ENCODE data around the gene SH3TC2. TPM values are rescaled to one million over a fixed set of nuclear protein-coding genes. Genes with fewer than 3 reads are reported as not detected.

The SH3TC2 gene
- total and polyA plus RNA-seq, 4 donors = 0.28 to 3.3 (median 0.64) TPM

GRCh38 chr5:149071216-149071615 lies 8.4 kb upstream of the SH3TC2 start:
- Histone ChIP-seq H3K4me1 (ENCODE audit: control insufficient read depth in 5 of 5, insufficient read depth in 5 of 5, low read length in 5 of 5) (peaks cover 0 to 5% (median 0%) of the 10 kb centered on the region in 5 donors), H3K9ac (ENCODE audit: insufficient read depth in 1 of 2, low read length in 2 of 2) (no peak overlapping the region), H3K9me3 (ENCODE audit: control insufficient read depth in 4 of 4, insufficient read depth in 3 of 4, low read length in 3 of 4) (no peaks in the 10 kb centered on the region), H3K27me3 (ENCODE audit: control insufficient read depth in 3 of 3, insufficient read depth in 3 of 3, low read length in 2 of 3) (no peaks in the 10 kb centered on the region), H3K27ac (ENCODE audit: low read depth in 1 of 2, low read length in 1 of 2) (no peak overlapping the region), H3K36me3 (ENCODE audit: control insufficient read depth in 4 of 4, insufficient read depth in 4 of 4, low read length in 4 of 4) (no peaks in the 10 kb centered on the region), H3K4me3 (no peak overlapping the region)
- TF ChIP-seq CTCF (IDR thresholded peaks at IDR 0.05; ENCODE audit: control extremely low read depth, extremely low read depth) = no peak
- 83 to 97% methylated on average over 1 of the region's 1 CpG for WGBS, 2 donors
- ATAC-seq (ENCODE audit: insufficient read depth, low FRiP score) (no peak), DNase-seq (no peak)

- 89 to 91% methylated on average over 2 of the region's 2 CpGs for WGBS, 2 donors
- no peaks in the 10 kb centered on the region for H3K9me3 ChIP-seq (ENCODE audit: control insufficient read depth in 4 of 4, insufficient read depth in 3 of 4, low read length in 3 of 4)
- DNase-seq (peak in 1 of 3 donors; percentile 10), ATAC-seq (ENCODE audit: insufficient read depth, low FRiP score) (no peak)
- H3K36me3 ChIP-seq (ENCODE audit: control insufficient read depth in 4 of 4, insufficient read depth in 4 of 4, low read length in 4 of 4) = no peaks in the 10 kb centered on the region
- H3K4me1 ChIP-seq (ENCODE audit: control insufficient read depth in 5 of 5, insufficient read depth in 5 of 5, low read length in 5 of 5) = peaks cover 0 to 13% (median 0%) of the 10 kb centered on the region in 5 donors
- H3K9ac ChIP-seq (ENCODE audit: insufficient read depth in 1 of 2, low read length in 2 of 2) = no peak overlapping the region
- no peaks in the 10 kb centered on the region for H3K27me3 ChIP-seq (ENCODE audit: control insufficient read depth in 3 of 3, insufficient read depth in 3 of 3, low read length in 2 of 3)
- no peak overlapping the region for H3K27ac ChIP-seq (ENCODE audit: low read depth in 1 of 2, low read length in 1 of 2)
- no peak overlapping the region for H3K4me3 ChIP-seq
- TF ChIP-seq CTCF (IDR thresholded peaks at IDR 0.05; ENCODE audit: control extremely low read depth, extremely low read depth) = no peak
These were observed 6.8 kb upstream of the SH3TC2 start for GRCh38 chr5:149069711-149070110.

GRCh38 chr5:149063896-149064478 lies 1.1 kb upstream of the SH3TC2 start:
- 88 to 96% methylated on average over 2 of the region's 2 CpGs for WGBS, 2 donors
- Histone ChIP-seq H3K4me3 (no peak overlapping the region), H3K4me1 (ENCODE audit: control insufficient read depth in 5 of 5, insufficient read depth in 5 of 5, low read length in 5 of 5) (peaks cover 0 to 46% (median 10%) of the 10 kb centered on the region in 5 donors), H3K36me3 (ENCODE audit: control insufficient read depth in 4 of 4, insufficient read depth in 4 of 4, low read length in 4 of 4) (no peaks in the 10 kb centered on the region), H3K27me3 (ENCODE audit: control insufficient read depth in 3 of 3, insufficient read depth in 3 of 3, low read length in 2 of 3) (no peaks in the 10 kb centered on the region), H3K9ac (ENCODE audit: insufficient read depth in 1 of 2, low read length in 2 of 2) (no peak overlapping the region), H3K27ac (ENCODE audit: low read depth in 1 of 2, low read length in 1 of 2) (peak overlapping the region; percentile 62 to 74), H3K9me3 (ENCODE audit: control insufficient read depth in 4 of 4, insufficient read depth in 3 of 4, low read length in 3 of 4) (no peaks in the 10 kb centered on the region)
- ATAC-seq (ENCODE audit: insufficient read depth, low FRiP score) = no peak
- peak in 1 of 3 donors; percentile 64 for DNase-seq
- TF ChIP-seq CTCF (IDR thresholded peaks at IDR 0.05; ENCODE audit: control extremely low read depth, extremely low read depth) = no peak

All from lung (tissue), 12 donors.